Measurements from ENCODE around the gene ZSCAN23. TPM values are rescaled to one million over a fixed set of nuclear protein-coding genes. Genes with fewer than 3 reads are reported as not detected.

Gene ZSCAN23
- total and polyA plus RNA-seq, 2 of the 8 experiments (the other 6 are each of a cell fraction or from before 2014, with no cell fraction given): 0.74 to 5.3 TPM

- no peak overlapping the region for H3K56ac ChIP-seq (replicated peaks; ENCODE audit: insufficient read length, low read depth, low read length)
- no peak overlapping the region for H3K14ac ChIP-seq (ENCODE audit: insufficient read length)
- H4K20me1 ChIP-seq (replicated peaks in 1 of 2; ENCODE audit: control insufficient read depth in 1 of 2, insufficient read depth in 2 of 2, low read length in 2 of 2): peaks cover 2 to 3% of the 10 kb centered on the region in 2 experiments
- 12% methylated on average over 31 of the region's 31 CpGs; no CpG with 5 or more reads in 1 of the 2 experiments for WGBS, 2 experiments (ENCODE audit: extremely low coverage in 1 of 2, insufficient coverage in 1 of 2, insufficient read length in 1 of 2, insufficient replicate concordance in 2 of 2, low coverage in 1 of 2, low lambda C conversion rate in 2 of 2, missing lambda C conversion rate in 1 of 2)
- H3K36me3 ChIP-seq (ENCODE audit: control insufficient read depth in 2 of 4, insufficient read depth in 4 of 4, low read length in 3 of 4): peaks cover 3 to 52% (median 21%) of the 10 kb centered on the region in 4 experiments
- peak; percentile 95 for FAIRE-seq
- no peak overlapping the region for H2BK12ac ChIP-seq (ENCODE audit: low read depth, low read length)
- H3K27ac ChIP-seq (ENCODE audit: low read depth, low read length): peak overlapping the region; percentile 41; the same call in 1 of the 2 replicates
- peaks cover 0 to 12% of the 10 kb centered on the region in 2 experiments; a peak in 1 of 4 replicates for H3K79me2 ChIP-seq (ENCODE audit: control insufficient read depth in 1 of 2, insufficient read depth in 2 of 2, low read length in 2 of 2)
- H4K5ac ChIP-seq (ENCODE audit: insufficient read length, low read depth, low read length): peak overlapping the region; percentile 47
- H3K27me3 ChIP-seq (replicated peaks in 1 of 4; ENCODE audit: control insufficient read depth in 3 of 4, extremely low read depth in 1 of 4, insufficient read depth in 3 of 4, low read length in 3 of 4): no peaks in the 10 kb centered on the region
- H3K4ac ChIP-seq (replicated peaks; ENCODE audit: insufficient read length, low read depth, low read length): no peak overlapping the region
- no peaks in the 10 kb centered on the region for H3K23me2 ChIP-seq (ENCODE audit: low read depth, low read length)
- no peak overlapping the region for H2AK5ac ChIP-seq (ENCODE audit: low read depth, low read length)
- H2BK20ac ChIP-seq (ENCODE audit: low read length): no peak overlapping the region
- peak overlapping the region; percentile 35; the same call in 1 of the 2 replicates for H4K8ac ChIP-seq (ENCODE audit: extremely low read depth, insufficient read depth, low read length)
- no peak overlapping the region for H3K18ac ChIP-seq (ENCODE audit: extremely low read depth, low read length)
- no peak overlapping the region for H3K23ac ChIP-seq (ENCODE audit: insufficient read length)
- peaks cover 0 to 3% (median 1%) of the 10 kb centered on the region in 4 experiments; a peak in 3 of 7 replicates for H3K4me1 ChIP-seq (replicated peaks in 1 of 4; ENCODE audit: control insufficient read depth in 3 of 4, insufficient read depth in 4 of 4, low read length in 3 of 4)
- CTCF ChIA-PET (ENCODE audit: partially characterized antibody): interaction anchor here (0.7 to 5.1 kb wide), 17 partner anchors 8 to 261 kb away, joined by 3 to 34 read pairs (median 4); partner anchors contain the start of genes GPX6 and ZSCAN12
- no peak overlapping the region for H4K91ac ChIP-seq (replicated peaks; ENCODE audit: insufficient read length, low read length)
- H2BK5ac ChIP-seq (ENCODE audit: low read depth, low read length): no peak overlapping the region
- DNase-seq (ENCODE audit: low read depth in 1 of 2, low spot score in 2 of 2): peak; percentile 87 to 94
- H3K9me3 ChIP-seq (ENCODE audit: insufficient read depth in 2 of 2, low read depth in 1 of 2, low read length in 1 of 2): no peaks in the 10 kb centered on the region; a peak in 1 of 4 replicates
- no peak overlapping the region for H2BK120ac ChIP-seq (replicated peaks; ENCODE audit: low read depth, low read length)
- H3K79me1 ChIP-seq (ENCODE audit: low read depth, low read length): no peaks in the 10 kb centered on the region; the same call in 1 of the 2 replicates
- no peak overlapping the region for H2BK15ac ChIP-seq (ENCODE audit: low read length)
- H3K4me3 ChIP-seq (ENCODE audit: extremely low read depth in 1 of 4, insufficient read depth in 2 of 4, low read depth in 3 of 4, low read length in 4 of 4): peak overlapping the region; percentile 52 to 68 (median 61)
- H3K4me2 ChIP-seq (ENCODE audit: insufficient read depth in 1 of 2, low read depth in 2 of 2, low read length in 2 of 2): peak overlapping the region; percentile 60 to 80
- peak overlapping the region; percentile 9 to 60 (median 56) for H3K9ac ChIP-seq (replicated peaks in 1 of 4; ENCODE audit: extremely low read depth in 1 of 4, low read depth in 3 of 4, low read length in 3 of 4)
- H2AFZ ChIP-seq (ENCODE audit: low read length): peak overlapping the region; percentile 24; the same call in 1 of the 2 replicates
- POLR2A ChIA-PET (ENCODE audit: partially characterized antibody): interaction anchor here (0.8 to 6.2 kb wide), 15 partner anchors 12 to 246 kb away, joined by 3 to 62 read pairs (median 5); partner anchors contain the start of genes ZKSCAN3, ZKSCAN4, ZSCAN12 and ZSCAN26
- TF ChIP-seq EZH2 (IDR thresholded peaks at IDR 0.05; ENCODE audit: low read depth, low read length, severe bottlenecking): no peak
- no peak for TF ChIP-seq CTBP2 (IDR thresholded peaks at IDR 0.05; ENCODE audit: borderline replicate concordance, insufficient read depth, insufficient read length, low read length)
- 0 out of 2 replicates have a peak, but pooled peaks have one; percentile 27 for TF ChIP-seq PHF8 (conservative IDR thresholded peaks at IDR 0.05; ENCODE audit: low read depth, low read length)
- TF ChIP-seq USF2 (IDR thresholded peaks at IDR 0.05; ENCODE audit: low read length): no peak; the same call in 1 of the 2 replicates
- 0 out of 2 replicates have a peak, but pooled peaks have one; percentile 33 for TF ChIP-seq SP4 (IDR thresholded peaks at IDR 0.05; ENCODE audit: low read length)
- TF ChIP-seq KDM4A (IDR thresholded peaks at IDR 0.05; ENCODE audit: low read depth, low read length, severe bottlenecking): peak; percentile 18
- TF ChIP-seq SP2 (IDR thresholded peaks at IDR 0.05; ENCODE audit: low read length): peak; percentile 89
- peak; percentile 85 for TF ChIP-seq CREB1 (IDR thresholded peaks at IDR 0.05)
- TF ChIP-seq RXRA (IDR thresholded peaks at IDR 0.05; ENCODE audit: insufficient read depth, low read depth, low read length): peak; percentile 68; the same call in 1 of the 2 replicates
Observed at GRCh38 chr6:28383235-28384142, 59.8 kb downstream of the ZSCAN23 start.

Data from H1 (cell line).